ENCODE data around the gene LRFN2. TPM values are rescaled to one million over a fixed set of nuclear protein-coding genes. Genes with fewer than 3 reads are reported as not detected.
A peak's percentile ranks its signal among the peaks of the same experiment; 100 is the strongest.

The LRFN2 gene
- total RNA-seq, 4 donors from 2014 or later: 0.14 to 0.34 TPM; not detected in 2

- H3K27me3 ChIP-seq: no peaks in the 10 kb centered on the region
- intact Hi-C loops (cut with DNase I; ENCODE audit: low total_unique reads): no loop called here
Measured at GRCh38 chr6:40550202-40551101, 36.7 kb downstream of the LRFN2 start.

GRCh38 chr6:40545954-40546353 lies 41.2 kb downstream of the LRFN2 start:
- no peak overlapping the region for H3K4me3 ChIP-seq
- intact Hi-C loops (cut with DNase I; ENCODE audit: low total_unique reads): no loop called here
- no peaks in the 10 kb centered on the region for H3K4me1 ChIP-seq
- no peaks in the 10 kb centered on the region for H3K9me3 ChIP-seq
- TF ChIP-seq POLR2A (IDR thresholded peaks at IDR 0.05): no peak
- TF ChIP-seq CTCF (IDR thresholded peaks at IDR 0.05): no peak
- no peaks in the 10 kb centered on the region for H3K27me3 ChIP-seq
- H3K27ac ChIP-seq: no peak overlapping the region
- no peak for DNase-seq
- no peaks in the 10 kb centered on the region for H3K36me3 ChIP-seq

More at GRCh38 chr6:40550202-40551101, 36.7 kb downstream of the LRFN2 start:
- Histone ChIP-seq H3K27ac (no peak overlapping the region), H3K4me3 (no peak overlapping the region), H3K36me3 (no peaks in the 10 kb centered on the region), H3K9me3 (no peaks in the 10 kb centered on the region), H3K4me1 (no peaks in the 10 kb centered on the region)
- DNase-seq: no peak
- TF ChIP-seq POLR2A (IDR thresholded peaks at IDR 0.05) (no peak), CTCF (IDR thresholded peaks at IDR 0.05) (peak in 1 of 4 experiments; percentile 18)

GRCh38 chr6:40543776-40544175 lies 43.4 kb downstream of the LRFN2 start:
- Histone ChIP-seq H3K4me3 (no peak overlapping the region), H3K4me1 (no peaks in the 10 kb centered on the region), H3K36me3 (no peaks in the 10 kb centered on the region), H3K27ac (no peak overlapping the region), H3K9me3 (no peaks in the 10 kb centered on the region), H3K27me3 (no peaks in the 10 kb centered on the region)
- intact Hi-C loops (cut with DNase I; ENCODE audit: low total_unique reads): no loop called here
- DNase-seq: peak in 1 of 2 donors; percentile 36
- TF ChIP-seq CTCF (IDR thresholded peaks at IDR 0.05): no peak
- TF ChIP-seq POLR2A (IDR thresholded peaks at IDR 0.05): no peak

GRCh38 chr6:40543146-40543545 lies 44.0 kb downstream of the LRFN2 start:
- Histone ChIP-seq H3K4me1 (no peaks in the 10 kb centered on the region), H3K4me3 (no peak overlapping the region), H3K36me3 (no peaks in the 10 kb centered on the region), H3K27ac (no peak overlapping the region), H3K27me3 (no peaks in the 10 kb centered on the region), H3K9me3 (no peaks in the 10 kb centered on the region)
- no peak for TF ChIP-seq CTCF (IDR thresholded peaks at IDR 0.05)
- TF ChIP-seq POLR2A (IDR thresholded peaks at IDR 0.05): no peak
- intact Hi-C loops (cut with DNase I; ENCODE audit: low total_unique reads): no loop called here
- DNase-seq: no peak

GRCh38 chr6:40542175-40542764 lies 44.9 kb downstream of the LRFN2 start:
- Histone ChIP-seq H3K36me3 (no peaks in the 10 kb centered on the region), H3K4me3 (no peak overlapping the region), H3K27ac (no peak overlapping the region), H3K9me3 (no peaks in the 10 kb centered on the region), H3K4me1 (no peaks in the 10 kb centered on the region), H3K27me3 (no peaks in the 10 kb centered on the region)
- no peak for DNase-seq
- intact Hi-C loops (cut with DNase I; ENCODE audit: low total_unique reads): no loop called here
- TF ChIP-seq CTCF (IDR thresholded peaks at IDR 0.05): no peak
- no peak for TF ChIP-seq POLR2A (IDR thresholded peaks at IDR 0.05)
